Activated CD8-positive, alpha-beta memory T cell treated with anti-CD3 and anti-CD28 coated beads for 48 hours (primary cell): ENCODE results near the gene AP3B1.

Experiments
- DNase-seq, 3 experiments: peaks; one replicate each; pipeline ENCODE4 v3.0.0-alpha.2; 2020; ENCODE audit warnings: low read depth in 2 of 3, low spot score in 2 of 3

AP3B1 gene

GRCh38 chr5:78289911-78290310 is 4.6 kb downstream of the AP3B1 start:
- DNase-seq = no peak

DNA sequence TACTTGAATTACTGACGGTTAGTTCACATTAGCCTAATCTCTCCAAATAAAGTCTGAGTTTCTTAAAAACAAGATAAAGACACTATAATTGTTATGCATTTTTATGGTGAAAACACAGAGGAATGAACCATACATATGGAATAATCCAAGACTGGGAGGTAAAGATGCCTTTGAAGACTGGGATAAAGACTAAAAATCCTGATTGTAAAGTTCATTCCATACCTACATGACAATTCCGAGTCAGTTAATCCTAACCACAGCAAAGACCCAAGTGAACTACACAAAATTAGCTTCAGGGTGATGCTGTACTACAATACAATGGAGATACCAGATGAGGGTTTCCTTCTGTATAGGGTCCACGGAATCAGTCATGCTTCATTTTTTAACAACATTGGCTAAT is 6.3 kb downstream of the AP3B1 start:
- DNase-seq = no peak

DNA sequence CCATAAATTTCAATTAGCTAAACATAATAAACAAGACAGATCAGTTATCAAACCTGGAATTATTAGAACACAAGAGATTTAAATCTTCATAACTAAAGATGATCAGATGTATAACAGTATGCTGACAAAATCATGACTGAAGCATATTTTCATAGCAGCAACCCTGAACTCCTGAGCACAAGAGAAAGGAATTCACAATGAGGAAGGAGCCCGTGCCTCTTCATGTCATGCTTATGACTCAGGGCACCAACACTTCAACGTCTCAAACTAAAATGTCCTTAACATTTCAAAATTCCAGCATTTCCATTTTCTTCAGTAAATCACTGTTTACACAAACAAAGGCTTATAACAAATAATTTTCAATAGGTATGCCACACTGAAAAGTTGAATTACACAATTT is 6.7 kb downstream of the AP3B1 start:
- DNase-seq = no peak

DNA sequence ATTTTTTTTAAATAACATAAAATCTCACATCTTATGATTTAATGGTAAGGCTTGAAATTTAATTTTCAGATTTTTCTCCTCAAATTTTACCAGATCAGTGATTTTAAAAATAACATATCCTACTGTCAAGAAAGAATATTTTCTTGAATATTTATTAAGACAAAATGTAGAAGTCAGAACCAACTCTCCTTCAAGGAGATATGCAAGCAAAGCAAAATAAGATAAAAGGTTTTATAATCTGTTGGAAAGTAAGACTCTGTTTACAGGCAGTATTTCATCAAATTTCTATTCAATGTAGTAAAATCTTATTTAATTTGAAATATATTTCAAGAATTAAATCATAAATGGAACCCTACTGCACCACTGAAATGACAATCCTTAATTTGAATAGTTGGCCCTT is 7.3 kb downstream of the AP3B1 start:
- DNase-seq = no peak

- no peak for DNase-seq
These were observed 8.2 kb downstream of the AP3B1 start for GRCh38 chr5:78286290-78286689.

GRCh38 chr5:78283802-78284201 is 10.7 kb downstream of the AP3B1 start:
- DNase-seq = no peak

DNA sequence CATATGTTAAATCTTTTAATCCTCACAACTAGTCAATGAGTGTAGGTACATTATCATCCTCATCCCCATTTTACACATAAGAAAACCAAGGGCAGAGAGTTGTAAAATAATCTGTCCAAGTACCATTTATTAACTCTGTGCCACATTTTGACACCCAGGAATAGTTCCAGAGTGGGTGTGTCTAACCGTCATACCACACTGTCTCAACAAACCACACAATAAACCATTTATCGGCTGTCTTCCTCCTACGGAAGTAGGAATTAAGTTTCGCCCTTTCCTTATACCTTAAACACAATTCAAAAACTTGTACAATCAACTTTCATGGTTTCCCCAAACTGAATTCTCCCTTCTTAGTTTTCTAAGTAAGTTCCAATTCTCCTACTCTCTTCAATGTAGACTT is 11.4 kb downstream of the AP3B1 start:
- DNase-seq = no peak

DNA sequence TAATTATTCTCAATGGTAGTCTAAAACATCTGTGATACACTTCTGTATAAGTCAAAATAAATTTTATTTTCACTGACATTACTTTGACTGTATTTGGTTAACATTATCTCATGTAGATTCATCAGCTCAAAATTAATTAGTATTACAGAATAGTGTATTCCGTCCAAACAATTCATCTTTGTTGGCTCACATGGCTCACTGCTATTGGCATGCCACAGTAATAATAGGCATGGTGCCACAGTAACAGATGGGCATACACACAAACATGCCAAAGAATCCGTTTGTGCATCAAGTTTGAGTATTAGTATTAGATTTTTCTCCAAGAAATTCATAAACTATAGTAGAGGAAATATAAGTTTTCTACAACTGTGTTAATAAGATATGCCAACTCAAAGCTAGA is 14.2 kb downstream of the AP3B1 start:
- no peak for DNase-seq

DNA sequence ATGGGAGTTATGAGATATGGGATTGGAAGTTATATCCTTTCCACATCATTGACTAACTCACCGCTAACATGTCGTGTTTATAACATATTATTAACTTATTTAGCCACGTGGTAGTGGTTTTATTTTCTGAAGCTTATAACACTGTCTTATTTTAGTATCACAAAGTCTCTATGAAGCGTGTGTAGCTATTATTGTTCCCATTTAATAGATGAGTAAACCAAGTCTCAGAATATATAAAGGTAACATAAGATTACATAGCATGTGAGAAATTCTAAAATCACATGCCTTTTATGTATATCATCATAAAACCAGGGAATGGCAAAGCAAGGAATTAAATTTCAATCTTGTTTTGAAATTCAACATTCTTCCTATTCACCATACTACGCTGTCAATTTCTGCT is 15.3 kb downstream of the AP3B1 start:
- DNase-seq = no peak

DNA sequence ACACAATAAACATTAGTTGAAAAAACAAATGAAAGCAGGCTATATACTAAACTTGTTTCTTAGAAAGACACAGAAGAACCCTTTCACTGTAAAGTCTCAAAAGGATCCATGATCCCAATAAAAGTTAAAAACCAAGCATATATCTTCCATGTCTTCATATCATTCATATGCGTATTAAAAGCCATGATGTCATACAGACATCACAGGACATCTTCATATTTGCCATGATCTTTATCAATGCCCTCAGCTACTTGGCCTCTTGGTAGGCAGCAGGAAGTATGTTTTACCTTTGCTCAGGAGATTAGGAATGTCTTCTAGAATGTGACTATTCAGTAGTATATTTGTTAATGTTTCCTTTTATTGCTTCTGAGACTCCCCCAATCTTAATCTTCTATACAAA is 16.8 kb downstream of the AP3B1 start:
- DNase-seq = no peak

DNA sequence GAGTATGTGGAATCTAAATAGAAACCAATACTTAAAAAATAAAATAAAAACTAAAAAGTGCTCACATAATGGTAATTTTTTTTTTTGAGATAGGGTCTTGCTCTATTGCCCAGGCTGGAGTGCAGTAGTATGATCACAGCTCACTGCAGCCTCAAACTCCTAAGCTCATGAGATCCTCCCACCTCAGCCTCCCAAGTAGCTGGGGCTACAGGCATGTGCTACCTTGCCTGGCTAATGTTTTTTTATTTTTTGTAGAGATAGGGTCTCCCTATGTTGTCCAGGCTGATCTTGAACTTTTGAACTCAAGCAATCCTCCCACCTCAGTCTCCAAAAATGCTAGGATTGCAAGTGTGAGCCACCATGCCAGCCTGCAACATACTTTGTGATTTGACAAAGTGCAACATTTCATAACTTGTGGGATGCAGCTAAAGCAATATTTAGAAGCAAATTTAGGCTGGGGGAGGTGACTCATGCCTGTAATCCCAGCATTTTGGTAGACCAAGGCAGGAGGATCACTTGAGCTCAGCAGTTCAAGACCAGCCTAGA is 18.4 kb downstream of the AP3B1 start:
- no peak for DNase-seq

DNA sequence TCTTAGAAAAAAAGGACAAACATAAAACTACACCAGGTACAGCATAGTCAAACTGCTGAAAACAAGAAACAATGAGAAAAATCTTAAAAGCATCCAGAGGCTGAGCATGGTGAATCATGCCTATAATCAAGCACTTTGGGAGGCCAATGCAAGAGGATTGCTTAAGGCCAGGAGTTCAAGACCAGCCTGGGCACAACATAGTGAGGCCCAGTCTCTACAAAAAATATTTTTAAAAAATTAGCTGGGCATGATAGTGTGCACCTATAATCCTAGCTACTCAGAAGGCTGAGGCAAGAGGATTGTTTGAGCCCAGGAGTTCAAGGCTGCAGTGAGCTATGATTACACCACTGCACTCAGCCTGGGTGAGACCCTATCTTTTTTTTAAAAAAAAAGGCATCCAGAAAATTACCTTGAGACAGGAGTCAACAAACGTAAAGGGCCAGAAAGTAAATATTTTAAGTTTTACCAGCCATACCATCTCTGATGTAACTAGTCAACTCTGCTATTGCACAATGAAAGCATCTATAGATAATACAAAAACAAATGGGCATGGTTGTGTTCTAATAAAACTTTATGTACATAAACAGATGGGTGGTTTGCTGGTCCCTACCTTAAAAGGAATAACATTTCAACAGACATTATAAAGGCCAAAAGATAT is 19.8 kb downstream of the AP3B1 start:
- no peak for DNase-seq

GRCh38 chr5:78273436-78273835 is 21.1 kb downstream of the AP3B1 start:
- DNase-seq = no peak

- no peak for DNase-seq
These were observed 22.7 kb downstream of the AP3B1 start for GRCh38 chr5:78271766-78272165.

- no peak for DNase-seq
These were observed 25.3 kb downstream of the AP3B1 start for GRCh38 chr5:78269088-78269703.

- DNase-seq = no peak
These were observed 26.1 kb downstream of the AP3B1 start for GRCh38 chr5:78268356-78268755.

- no peak for DNase-seq
These were observed 29.3 kb downstream of the AP3B1 start for GRCh38 chr5:78265163-78265562.

GRCh38 chr5:78264600-78264999 is 29.9 kb downstream of the AP3B1 start:
- no peak for DNase-seq

GRCh38 chr5:78260771-78261170 is 33.7 kb downstream of the AP3B1 start:
- no peak for DNase-seq

GRCh38 chr5:78253201-78253600 is 41.3 kb downstream of the AP3B1 start:
- DNase-seq = no peak

GRCh38 chr5:78252715-78253114 is 41.8 kb downstream of the AP3B1 start:
- DNase-seq = no peak

- no peak for DNase-seq
These were observed 42.7 kb downstream of the AP3B1 start for GRCh38 chr5:78251663-78252284.

DNA sequence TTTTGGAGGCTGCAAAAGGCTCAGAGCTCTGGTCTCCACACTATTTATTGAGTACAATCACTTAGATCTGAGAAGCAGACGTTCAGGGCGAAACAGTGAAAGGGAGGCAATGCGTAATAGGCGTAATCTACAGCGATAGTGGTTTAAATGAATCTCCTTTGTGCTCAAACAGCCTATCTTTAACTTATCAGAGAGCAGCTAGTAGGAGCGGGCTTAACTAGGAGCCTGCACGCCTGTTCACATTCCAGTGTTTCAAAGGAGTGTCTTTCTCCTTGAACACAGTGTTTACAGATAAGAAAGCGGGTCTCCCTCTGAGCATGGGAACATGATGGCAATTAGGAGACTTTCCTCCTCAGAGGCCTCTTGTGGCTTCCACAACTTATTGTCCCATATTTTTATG is 49.4 kb downstream of the AP3B1 start:
- DNase-seq = no peak
